GM21619 (cell line): ENCODE results near the gene FKBP7.
A peak's percentile ranks its signal among the peaks of the same experiment; 100 is the strongest.
"Not testable (repeated sequence)": the region's sequence is repeated elsewhere in the genome, so short reads cannot be mapped to it uniquely, and the experiment has no call there.

Source experiments
- ATAC-seq: cut with Tn5 transposase; IDR thresholded peaks from one replicate; pipeline ENCODE4 v1.9.1; 2021; ENCODE audit not compliant: unreplicated experiment

The FKBP7 gene

GRCh38 chr2:178478439-178479274 lies at the start of gene FKBP7:
FKBP7 (minus strand) TSS chr2:178478600; CDS start chr2:178478499, 101 bp downstream.
- ATAC-seq, result peak; percentile 35

- ATAC-seq, result no peak
Observed at GRCh38 chr2:178527592-178527991, 49.2 kb upstream of the FKBP7 start.

- no peak for ATAC-seq
Observed at GRCh38 chr2:178526256-178526655, 47.9 kb upstream of the FKBP7 start.

- ATAC-seq, result not testable (repeated sequence)
Observed at GRCh38 chr2:178525460-178525859, 47.1 kb upstream of the FKBP7 start.

GRCh38 chr2:178525010-178525409 lies 46.6 kb upstream of the FKBP7 start:
- not testable (repeated sequence) for ATAC-seq

- ATAC-seq, result no peak
Observed at GRCh38 chr2:178523596-178524134, 45.3 kb upstream of the FKBP7 start.

GRCh38 chr2:178522950-178523595 lies 44.7 kb upstream of the FKBP7 start:
- peak; percentile 95 for ATAC-seq

- ATAC-seq, result no peak
Observed at GRCh38 chr2:178521304-178522150, 43.1 kb upstream of the FKBP7 start.

- no peak for ATAC-seq
Observed at GRCh38 chr2:178517496-178517895, 39.1 kb upstream of the FKBP7 start.

- ATAC-seq, result peak; percentile 66
Observed at GRCh38 chr2:178514664-178515063, 36.3 kb upstream of the FKBP7 start.

GRCh38 chr2:178513876-178514275 lies 35.5 kb upstream of the FKBP7 start:
- no peak for ATAC-seq

GRCh38 chr2:178512484-178512883 lies 34.1 kb upstream of the FKBP7 start:
- no peak for ATAC-seq

- no peak for ATAC-seq
Observed at GRCh38 chr2:178510384-178510783, 32.0 kb upstream of the FKBP7 start.

- no peak for ATAC-seq
Observed at GRCh38 chr2:178508646-178509045, 30.2 kb upstream of the FKBP7 start.

GRCh38 chr2:178506949-178507348 lies 28.5 kb upstream of the FKBP7 start:
- ATAC-seq, result no peak

GRCh38 chr2:178506524-178506923 lies 28.1 kb upstream of the FKBP7 start:
- ATAC-seq, result no peak

- no peak for ATAC-seq
Observed at GRCh38 chr2:178506101-178506500, 27.7 kb upstream of the FKBP7 start.

- ATAC-seq, result no peak
Observed at GRCh38 chr2:178502751-178503150, 24.4 kb upstream of the FKBP7 start.

GRCh38 chr2:178499640-178500039 lies 21.2 kb upstream of the FKBP7 start:
- no peak for ATAC-seq

- ATAC-seq, result peak; percentile 47
Observed at GRCh38 chr2:178498137-178498536, 19.7 kb upstream of the FKBP7 start.

- no peak for ATAC-seq
Observed at GRCh38 chr2:178496049-178496448, 17.6 kb upstream of the FKBP7 start.
